SJCRH30 (cell line): ENCODE data around the gene SMURF2. TPM values are rescaled to one million over a fixed set of nuclear protein-coding genes. Genes with fewer than 3 reads are reported as not detected.

ENCODE experiments used
- DNase-seq, 2 experiments: peaks; one replicate each; pipeline ENCODE4 v3.0.0-alpha.2; 2015 to 2020
- H3K27ac ChIP-seq: fragments of 250-450 bp; sonication (Bioruptor Pico); 2 replicates; pipeline ENCODE4 v1.5.1; 2020; ENCODE audit warnings: mild to moderate bottlenecking, moderate library complexity
- H3K27me3 ChIP-seq: fragments of 250-450 bp; sonication (Bioruptor Pico); 2 replicates; pipeline ENCODE4 v1.5.1; 2020; ENCODE audit warnings: mild to moderate bottlenecking, moderate library complexity
- H3K36me3 ChIP-seq: fragments of 250-450 bp; sonication (Bioruptor Pico); 2 replicates; pipeline ENCODE4 v1.5.1; 2020; ENCODE audit warnings: mild to moderate bottlenecking, moderate library complexity
- H3K4me1 ChIP-seq: fragments of 250-450 bp; sonication (Bioruptor Pico); 2 replicates; pipeline ENCODE4 v1.5.1; 2020; ENCODE audit warnings: mild to moderate bottlenecking, moderate library complexity
- H3K4me3 ChIP-seq: fragments of 250-450 bp; sonication (Bioruptor Pico); 2 replicates; pipeline ENCODE4 v1.5.1; 2020; ENCODE audit warnings: mild to moderate bottlenecking, moderate library complexity
- H3K9me3 ChIP-seq: fragments of 250-450 bp; sonication (Bioruptor Pico); replicated peaks from 2 replicates; pipeline ENCODE4 v1.5.1; 2020; ENCODE audit warnings: mild to moderate bottlenecking, moderate library complexity
- total RNA-seq: library from RNA; depleted of rRNA; stranded (reverse); fragments of >200 nt; shearing (Covaris generic); gene quantifications from 2 replicates; pipeline ENCODE4 v1.2.3, GENCODE V29; 2014

Gene SMURF2
- total RNA-seq, 1 experiment from 2014 or later, result 26.3 TPM

GRCh38 chr17:64657610-64658125, 4.4 kb downstream of the SMURF2 start:
- Histone ChIP-seq H3K36me3 (no peaks in the 10 kb centered on the region), H3K4me1 (0 out of 2 replicates have a peak, but pooled peaks cover 3% of the 10 kb centered on the region), H3K9me3 (no peaks in the 10 kb centered on the region), H3K4me3 (no peak overlapping the region), H3K27me3 (no peaks in the 10 kb centered on the region), H3K27ac (no peak overlapping the region)
- no peak for DNase-seq

- Histone ChIP-seq H3K27me3 (no peaks in the 10 kb centered on the region), H3K4me1 (0 out of 2 replicates have a peak, but pooled peaks cover 3% of the 10 kb centered on the region), H3K4me3 (no peak overlapping the region), H3K9me3 (no peaks in the 10 kb centered on the region), H3K27ac (no peak overlapping the region), H3K36me3 (no peaks in the 10 kb centered on the region)
- DNase-seq, result no peak
Measured at GRCh38 chr17:64655704-64656103, 6.4 kb downstream of the SMURF2 start.

- H3K36me3 ChIP-seq, result no peaks in the 10 kb centered on the region
- 0 out of 2 replicates have a peak, but pooled peaks cover 3% of the 10 kb centered on the region for H3K4me1 ChIP-seq
- H3K27ac ChIP-seq, result no peak overlapping the region
- no peak overlapping the region for H3K4me3 ChIP-seq
- H3K9me3 ChIP-seq, result no peaks in the 10 kb centered on the region
- DNase-seq, result no peak
- H3K27me3 ChIP-seq, result no peaks in the 10 kb centered on the region
Measured at GRCh38 chr17:64653985-64654355, 8.1 kb downstream of the SMURF2 start.

GRCh38 chr17:64653325-64653984, 8.7 kb downstream of the SMURF2 start:
- H3K4me3 ChIP-seq, result no peak overlapping the region
- no peaks in the 10 kb centered on the region for H3K36me3 ChIP-seq
- H3K27me3 ChIP-seq, result no peaks in the 10 kb centered on the region
- no peaks in the 10 kb centered on the region for H3K4me1 ChIP-seq
- no peaks in the 10 kb centered on the region for H3K9me3 ChIP-seq
- H3K27ac ChIP-seq, result no peak overlapping the region
- DNase-seq, result no peak

- no peaks in the 10 kb centered on the region for H3K9me3 ChIP-seq
- H3K36me3 ChIP-seq, result no peaks in the 10 kb centered on the region; the same call in 1 of the 2 replicates
- H3K4me1 ChIP-seq, result no peaks in the 10 kb centered on the region
- H3K27me3 ChIP-seq, result no peaks in the 10 kb centered on the region
- H3K27ac ChIP-seq, result no peak overlapping the region
- no peak for DNase-seq
- no peak overlapping the region for H3K4me3 ChIP-seq
Measured at GRCh38 chr17:64651889-64652288, 10.2 kb downstream of the SMURF2 start.

- Histone ChIP-seq H3K27ac (no peak overlapping the region), H3K4me1 (no peaks in the 10 kb centered on the region), H3K27me3 (no peaks in the 10 kb centered on the region), H3K9me3 (no peaks in the 10 kb centered on the region), H3K4me3 (no peak overlapping the region), H3K36me3 (no peaks in the 10 kb centered on the region; the same call in 1 of the 2 replicates)
- DNase-seq, result no peak
Measured at GRCh38 chr17:64648234-64648633, 13.9 kb downstream of the SMURF2 start.

- no peaks in the 10 kb centered on the region; the same call in 1 of the 2 replicates for H3K36me3 ChIP-seq
- H3K4me1 ChIP-seq, result no peaks in the 10 kb centered on the region
- no peak for DNase-seq
- H3K9me3 ChIP-seq, result no peaks in the 10 kb centered on the region
- no peak overlapping the region for H3K4me3 ChIP-seq
- no peak overlapping the region for H3K27ac ChIP-seq
- no peaks in the 10 kb centered on the region for H3K27me3 ChIP-seq
Measured at GRCh38 chr17:64647817-64648216, 14.3 kb downstream of the SMURF2 start.

- Histone ChIP-seq H3K4me1 (peaks cover 5% of the 10 kb centered on the region; the same call in 1 of the 2 replicates), H3K36me3 (no peaks in the 10 kb centered on the region; the same call in 1 of the 2 replicates)
Measured at GRCh38 chr17:64639516-64639915, 22.6 kb downstream of the SMURF2 start.

GRCh38 chr17:64638552-64639203, 23.4 kb downstream of the SMURF2 start:
- H3K9me3 ChIP-seq, result no peaks in the 10 kb centered on the region
- peaks cover 5% of the 10 kb centered on the region; the same call in 1 of the 2 replicates for H3K4me1 ChIP-seq
- no peaks in the 10 kb centered on the region for H3K27me3 ChIP-seq
- H3K27ac ChIP-seq, result no peak overlapping the region
- DNase-seq, result no peak
- no peaks in the 10 kb centered on the region; the same call in 1 of the 2 replicates for H3K36me3 ChIP-seq
- no peak overlapping the region for H3K4me3 ChIP-seq

More at GRCh38 chr17:64639516-64639915, 22.6 kb downstream of the SMURF2 start:
- no peak overlapping the region; the same call in 1 of the 2 replicates for H3K27ac ChIP-seq
- DNase-seq, result no peak
- H3K4me3 ChIP-seq, result no peak overlapping the region
- no peaks in the 10 kb centered on the region for H3K9me3 ChIP-seq
- no peaks in the 10 kb centered on the region for H3K27me3 ChIP-seq

- H3K27ac ChIP-seq, result no peak overlapping the region
- H3K27me3 ChIP-seq, result no peaks in the 10 kb centered on the region
- H3K4me3 ChIP-seq, result no peak overlapping the region
- no peaks in the 10 kb centered on the region; the same call in 1 of the 2 replicates for H3K4me1 ChIP-seq
- no peaks in the 10 kb centered on the region for H3K36me3 ChIP-seq
- no peak for DNase-seq
- H3K9me3 ChIP-seq, result no peaks in the 10 kb centered on the region
Measured at GRCh38 chr17:64635647-64636305, 26.3 kb downstream of the SMURF2 start.

- DNase-seq, result no peak
- Histone ChIP-seq H3K9me3 (no peaks in the 10 kb centered on the region), H3K27ac (no peak overlapping the region), H3K27me3 (no peaks in the 10 kb centered on the region), H3K4me1 (no peaks in the 10 kb centered on the region), H3K4me3 (no peak overlapping the region), H3K36me3 (no peaks in the 10 kb centered on the region)
Measured at GRCh38 chr17:64634218-64634617, 27.9 kb downstream of the SMURF2 start.

GRCh38 chr17:64632606-64633005, 29.5 kb downstream of the SMURF2 start:
- no peaks in the 10 kb centered on the region for H3K4me1 ChIP-seq
- no peak overlapping the region for H3K27ac ChIP-seq
- H3K36me3 ChIP-seq, result no peaks in the 10 kb centered on the region; the same call in 1 of the 2 replicates
- no peak overlapping the region for H3K4me3 ChIP-seq
- no peaks in the 10 kb centered on the region for H3K9me3 ChIP-seq
- DNase-seq, result no peak
- H3K27me3 ChIP-seq, result no peaks in the 10 kb centered on the region

GRCh38 chr17:64632194-64632593, 29.9 kb downstream of the SMURF2 start:
- Histone ChIP-seq H3K27ac (no peak overlapping the region), H3K27me3 (no peaks in the 10 kb centered on the region), H3K4me1 (no peaks in the 10 kb centered on the region), H3K9me3 (no peaks in the 10 kb centered on the region), H3K36me3 (no peaks in the 10 kb centered on the region; the same call in 1 of the 2 replicates), H3K4me3 (no peak overlapping the region)
- no peak for DNase-seq

- no peak overlapping the region for H3K27ac ChIP-seq
Measured at GRCh38 chr17:64630309-64631223, 31.5 kb downstream of the SMURF2 start.

More at GRCh38 chr17:64630309-64631223, 31.5 kb downstream of the SMURF2 start:
- Histone ChIP-seq H3K36me3 (no peaks in the 10 kb centered on the region; the same call in 1 of the 2 replicates), H3K9me3 (no peaks in the 10 kb centered on the region), H3K27me3 (no peaks in the 10 kb centered on the region), H3K4me1 (no peaks in the 10 kb centered on the region), H3K4me3 (no peak overlapping the region)
- DNase-seq, result no peak
